ENCODE results near the gene TET2.
A peak's percentile ranks its signal among the peaks of the same experiment; 100 is the strongest.
"Not testable (repeated sequence)": the region's sequence is repeated elsewhere in the genome, so short reads cannot be mapped to it uniquely, and the experiment has no call there.

Gene TET2

DNA sequence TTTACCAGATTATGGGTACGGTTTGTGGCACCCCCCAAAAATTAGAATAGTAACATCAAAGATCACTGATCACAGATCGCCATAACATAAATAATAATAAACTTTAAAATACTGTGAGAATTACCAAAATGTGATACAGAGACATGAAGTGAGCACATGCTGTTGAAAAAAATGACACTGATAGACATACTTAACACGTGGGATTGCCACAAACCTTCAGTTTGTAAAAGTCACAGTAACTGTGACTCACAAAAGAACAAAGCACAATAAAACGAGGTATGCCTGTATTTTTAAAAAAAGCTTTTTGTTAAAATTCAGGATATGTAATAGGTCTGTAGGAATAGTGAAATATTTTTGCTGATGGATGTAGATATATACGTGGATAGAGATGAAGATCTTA lies 93.4 kb downstream of the TET2 start:
- DNase-seq = no peak

- no peak for DNase-seq
These were observed 94.8 kb downstream of the TET2 start for GRCh38 chr4:105241451-105241850.

DNA sequence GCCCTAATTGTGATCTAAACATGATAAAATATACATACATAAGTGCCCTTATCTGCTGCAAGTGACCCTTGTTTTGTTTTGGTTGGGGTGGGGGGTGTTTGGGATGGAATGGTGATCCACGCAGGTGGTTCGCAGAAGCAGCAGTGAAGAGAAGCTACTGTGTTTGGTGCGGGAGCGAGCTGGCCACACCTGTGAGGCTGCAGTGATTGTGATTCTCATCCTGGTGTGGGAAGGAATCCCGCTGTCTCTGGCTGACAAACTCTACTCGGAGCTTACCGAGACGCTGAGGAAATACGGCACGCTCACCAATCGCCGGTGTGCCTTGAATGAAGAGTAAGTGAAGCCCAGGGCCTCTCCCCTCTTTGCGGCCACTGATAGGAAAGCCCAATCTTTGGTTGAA lies 96.8 kb downstream of the TET2 start:
- no peak for DNase-seq

- DNase-seq = no peak
These were observed 100.0 kb downstream of the TET2 start for GRCh38 chr4:105246712-105247111.

- no peak for DNase-seq
These were observed 101.9 kb downstream of the TET2 start for GRCh38 chr4:105248613-105249012.

GRCh38 chr4:105257817-105258495 lies 111.3 kb downstream of the TET2 start:
- DNase-seq = no peak

DNA sequence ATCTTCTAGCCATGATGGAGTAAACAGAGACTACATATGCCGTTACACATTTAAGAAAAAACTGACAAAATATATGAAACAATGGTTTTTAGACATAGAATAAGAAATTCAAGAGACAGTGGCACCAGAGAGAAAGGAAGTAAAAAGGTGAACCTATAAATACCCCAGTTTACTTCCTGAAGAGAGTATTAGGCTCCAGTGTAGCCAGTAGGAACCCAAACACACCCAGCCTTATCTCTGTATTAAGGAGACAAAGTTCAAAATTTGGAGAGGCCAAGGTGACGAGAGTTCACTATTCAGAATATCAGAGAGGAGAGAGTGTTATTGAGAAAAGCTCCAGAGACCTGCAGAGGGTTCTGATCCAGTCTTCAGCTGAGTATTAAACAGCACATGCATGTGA lies 119.0 kb downstream of the TET2 start:
- DNase-seq = no peak

GRCh38 chr4:105267280-105267679 lies 120.6 kb downstream of the TET2 start:
- no peak for DNase-seq

DNA sequence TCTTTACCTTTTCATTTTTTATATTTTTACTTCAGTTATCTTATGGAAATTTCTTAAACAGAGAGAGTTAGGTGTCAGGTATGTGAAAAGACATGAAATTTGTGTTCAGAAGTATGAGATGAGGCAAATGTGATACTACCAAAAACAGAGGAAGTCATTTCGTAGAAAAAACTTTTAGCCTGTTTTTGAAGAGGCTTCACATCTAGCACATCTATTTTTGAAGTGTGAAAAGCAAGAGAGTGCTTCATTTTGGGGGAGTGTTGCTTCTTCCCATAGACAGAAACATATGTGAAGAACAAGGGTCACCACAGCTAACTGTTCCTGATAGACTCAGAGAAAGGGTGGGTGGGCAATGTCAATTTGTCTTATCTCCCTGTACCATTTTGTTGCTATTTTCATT lies 125.3 kb downstream of the TET2 start:
- DNase-seq = no peak

DNA sequence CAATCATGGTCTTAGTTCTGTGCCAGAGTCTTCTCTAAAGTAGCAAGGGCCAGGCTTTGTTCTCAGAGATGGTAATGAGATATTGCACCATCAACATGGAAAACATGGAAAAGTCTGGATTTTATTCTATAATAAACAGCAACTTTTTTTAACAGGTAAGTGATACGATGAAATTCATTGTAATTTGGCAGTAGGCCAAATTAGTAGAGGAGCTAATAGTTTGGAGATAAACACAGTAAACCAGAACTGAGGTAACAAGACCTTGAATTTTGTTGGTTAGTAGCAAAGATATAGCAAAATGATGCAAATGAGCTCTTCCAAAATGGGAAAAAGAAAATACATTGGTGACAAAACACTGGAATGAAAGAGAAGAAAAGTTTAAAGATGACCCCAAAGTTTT lies 126.6 kb downstream of the TET2 start:
- peak; percentile 6 for DNase-seq

DNA sequence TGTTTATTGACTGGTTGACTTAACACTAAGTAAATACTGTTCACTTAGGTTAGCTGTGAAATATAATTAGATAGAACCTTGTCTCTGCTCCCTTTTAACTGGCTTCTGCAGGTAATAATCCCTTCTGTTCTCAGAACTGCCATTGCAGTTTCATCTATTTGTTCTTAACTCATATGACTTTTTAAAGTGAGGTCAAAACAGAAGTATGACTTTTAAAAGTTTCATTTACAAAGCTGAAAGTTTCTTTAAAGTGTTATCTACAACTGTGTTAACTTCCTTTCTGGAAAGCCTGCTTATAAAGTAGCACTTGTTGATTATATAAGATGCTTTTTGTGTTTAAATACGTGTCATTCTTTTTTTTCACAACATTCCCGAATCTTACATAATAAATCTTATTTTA lies 127.4 kb downstream of the TET2 start:
- no peak for DNase-seq

DNA sequence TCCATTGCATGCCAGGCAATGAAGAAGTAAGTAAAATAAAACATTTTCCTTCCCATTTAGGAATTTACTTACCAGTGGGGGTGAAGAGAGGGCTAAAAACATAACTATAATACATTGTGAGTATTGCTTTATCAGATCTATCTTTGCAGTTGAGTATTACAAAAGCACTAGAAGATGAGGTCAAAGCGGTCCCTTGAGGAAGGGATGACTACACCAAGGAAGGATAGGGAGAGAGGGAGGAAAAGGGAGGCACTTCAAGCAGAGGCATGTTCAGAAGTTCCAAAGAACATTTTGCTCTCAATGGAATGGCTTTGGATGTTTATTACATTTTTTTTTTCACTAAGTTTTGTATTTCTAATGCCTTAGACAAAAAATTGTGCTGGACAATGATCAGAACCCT lies 127.8 kb downstream of the TET2 start:
- no peak for DNase-seq

DNA sequence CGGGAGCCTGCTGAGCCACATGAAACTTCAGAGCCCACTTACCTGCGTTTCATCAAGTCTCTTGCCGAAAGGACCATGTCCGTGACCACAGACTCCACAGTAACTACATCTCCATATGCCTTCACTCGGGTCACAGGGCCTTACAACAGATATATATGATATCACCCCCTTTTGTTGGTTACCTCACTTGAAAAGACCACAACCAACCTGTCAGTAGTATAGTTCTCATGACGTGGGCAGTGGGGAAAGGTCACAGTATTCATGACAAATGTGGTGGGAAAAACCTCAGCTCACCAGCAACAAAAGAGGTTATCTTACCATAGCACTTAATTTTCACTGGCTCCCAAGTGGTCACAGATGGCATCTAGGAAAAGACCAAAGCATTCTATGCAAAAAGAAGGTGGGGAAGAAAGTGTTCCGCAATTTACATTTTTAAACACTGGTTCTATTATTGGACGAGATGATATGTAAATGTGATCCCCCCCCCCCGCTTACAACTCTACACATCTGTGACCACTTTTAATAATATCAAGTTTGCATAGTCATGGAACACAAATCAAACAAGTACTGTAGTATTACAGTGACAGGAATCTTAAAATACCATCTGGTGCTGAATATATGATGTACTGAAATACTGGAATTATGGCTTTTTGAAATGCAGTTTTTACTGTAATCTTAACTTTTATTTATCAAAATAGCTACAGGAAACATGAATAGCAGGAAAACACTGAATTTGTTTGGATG lies 129.9 kb downstream of the TET2 start:
- DNase-seq = no peak

GRCh38 chr4:105277702-105278101 lies 131.0 kb downstream of the TET2 start:
- no peak for DNase-seq

- DNase-seq = peak; percentile 8
These were observed 132.6 kb downstream of the TET2 start for GRCh38 chr4:105279314-105279713.

DNA sequence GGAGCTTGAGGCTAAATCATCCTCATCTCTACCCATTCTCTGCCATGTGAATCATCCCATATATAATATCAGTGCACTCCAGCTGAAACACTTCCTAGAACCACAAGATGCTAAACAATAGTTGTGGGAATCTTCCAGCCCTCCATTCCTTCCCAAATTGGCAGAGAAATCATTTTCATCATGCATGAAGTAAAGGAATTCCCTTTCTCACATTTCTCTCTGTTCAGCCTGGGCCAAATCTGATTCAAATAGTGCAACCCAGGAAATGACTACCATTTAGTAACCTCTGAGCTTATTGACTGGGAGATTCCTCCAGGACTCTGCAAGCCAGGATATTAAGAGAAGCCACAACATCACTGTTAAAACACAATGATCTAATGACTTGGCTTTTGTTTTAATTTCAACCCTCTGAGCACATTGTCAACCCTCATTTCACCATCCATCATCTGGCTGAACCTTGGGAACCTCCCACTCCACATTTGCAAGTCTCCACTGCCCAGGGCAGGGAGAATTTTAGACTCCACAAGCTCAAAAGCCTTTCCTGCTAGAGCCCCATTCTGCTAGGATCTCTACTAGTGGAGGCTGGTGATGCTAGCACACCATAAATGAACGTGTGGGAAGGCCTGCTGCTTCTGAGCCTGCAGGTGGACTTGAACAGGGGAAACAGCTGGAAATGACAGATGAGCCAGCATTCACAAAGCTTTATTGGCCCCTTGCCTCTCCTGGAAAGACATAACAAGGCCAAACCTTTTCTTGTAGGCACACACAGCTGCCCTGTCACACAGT lies 133.9 kb downstream of the TET2 start:
- DNase-seq = peak; percentile 29

DNA sequence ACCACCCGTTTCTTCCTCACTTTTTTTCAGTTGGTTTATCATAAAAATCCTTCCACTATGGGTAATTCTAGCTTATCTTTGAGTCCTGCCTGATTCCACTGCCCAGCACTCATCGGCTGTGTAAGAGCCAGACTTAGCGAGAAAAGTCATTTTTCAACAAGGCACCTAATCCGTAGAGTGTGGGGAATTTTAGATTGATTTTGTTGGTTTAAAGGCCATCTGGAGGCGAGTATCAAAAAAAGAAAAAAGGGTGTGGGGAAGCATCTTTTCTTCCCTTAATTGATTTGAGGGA lies 134.4 kb downstream of the TET2 start:
- DNase-seq = no peak

DNA sequence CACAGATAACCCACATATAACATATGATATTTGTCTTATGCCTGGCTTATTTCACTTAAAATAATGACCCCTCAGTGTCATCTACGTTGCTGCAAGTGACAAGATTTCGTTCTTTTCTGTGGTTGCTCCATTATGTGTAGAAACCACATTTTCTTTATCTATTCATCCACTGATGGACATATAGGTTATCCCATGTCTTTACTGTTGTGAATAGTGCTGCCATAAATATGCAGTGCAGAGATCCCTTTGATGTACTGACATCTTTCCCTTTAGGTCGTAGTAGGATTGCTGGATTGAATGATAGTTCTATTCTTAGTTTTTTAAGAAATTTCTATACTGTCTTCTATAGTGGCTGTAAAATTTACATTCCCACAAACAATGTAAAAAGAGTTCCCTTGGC lies 135.8 kb downstream of the TET2 start:
- peak; percentile 8 for DNase-seq

GRCh38 chr4:105283501-105283900 lies 136.8 kb downstream of the TET2 start:
- no peak for DNase-seq

DNA sequence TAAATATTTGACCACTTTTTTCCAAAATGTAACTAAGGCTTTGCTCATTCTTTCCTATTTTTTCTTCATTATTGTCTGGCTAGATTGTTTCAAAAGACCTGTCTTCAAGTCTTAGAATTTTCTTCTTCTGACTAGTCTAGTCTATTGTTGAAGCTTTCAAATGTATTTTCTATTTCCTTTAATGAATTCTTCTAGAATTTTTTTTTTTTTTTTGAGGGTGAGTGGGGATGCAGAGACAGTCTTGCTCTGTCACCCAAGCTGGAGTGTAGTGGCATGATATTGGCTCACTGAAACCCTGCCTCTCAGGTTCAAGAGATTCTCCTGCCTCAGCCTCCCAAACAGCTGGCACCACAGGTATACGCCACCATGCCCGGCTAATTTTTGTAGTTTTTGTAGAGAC lies 141.4 kb downstream of the TET2 start:
- DNase-seq = no peak

DNA sequence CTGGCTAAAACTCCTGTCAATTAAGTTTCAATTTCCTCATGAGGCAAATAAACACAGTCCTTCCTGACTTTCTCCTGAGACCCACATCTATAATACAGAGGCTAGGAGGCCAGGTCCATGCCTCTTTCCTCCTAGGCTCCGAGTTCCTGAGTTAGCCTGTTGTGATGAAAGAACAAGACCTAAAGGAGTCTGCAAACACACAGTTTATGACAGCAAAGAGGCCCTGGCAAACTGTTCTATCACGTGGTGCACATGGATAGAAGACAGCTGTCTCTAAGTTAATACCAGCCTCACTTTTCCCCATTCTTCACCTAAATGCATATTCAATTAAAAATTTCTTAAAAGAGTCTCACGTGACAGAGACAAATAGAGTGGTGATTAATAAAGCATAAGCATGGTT lies 145.2 kb downstream of the TET2 start:
- DNase-seq = no peak

GRCh38 chr4:105293360-105293759 lies 146.7 kb downstream of the TET2 start:
- no peak for DNase-seq

- no peak for DNase-seq
These were observed 150.0 kb downstream of the TET2 start for GRCh38 chr4:105296672-105297071.

GRCh38 chr4:105299027-105299426 lies 152.4 kb downstream of the TET2 start:
- DNase-seq = not testable (repeated sequence)
